Myocyte (in vitro differentiated cells): ENCODE data around the gene FGF14. TPM values are rescaled to one million over a fixed set of nuclear protein-coding genes. Genes with fewer than 3 reads are reported as not detected.

Experiments
- DNase-seq: peaks from one replicate; pipeline ENCODE4 v3.0.0-alpha.2; 2012; ENCODE audit warnings: low read depth
- total RNA-seq: library from RNA; depleted of rRNA; stranded (reverse); fragments of >200 nt; gene quantifications from 2 replicates; pipeline ENCODE4 v1.2.3, GENCODE V29; 2014

FGF14 gene
- total RNA-seq, 1 donor from 2014 or later = not detected

GRCh38 chr13:102255409-102255808, 146.4 kb downstream of the FGF14 start:
- no peak for DNase-seq

- no peak for DNase-seq
Observed at GRCh38 chr13:102251817-102252216, 150.0 kb downstream of the FGF14 start.

GRCh38 chr13:102250448-102250847, 151.4 kb downstream of the FGF14 start:
- no peak for DNase-seq

GRCh38 chr13:102244607-102245227, 157.1 kb downstream of the FGF14 start:
- no peak for DNase-seq

- DNase-seq = no peak
Observed at GRCh38 chr13:102240110-102240509, 161.7 kb downstream of the FGF14 start.

GRCh38 chr13:102237230-102237629, 164.6 kb downstream of the FGF14 start:
- DNase-seq = no peak

- DNase-seq = no peak
Observed at GRCh38 chr13:102236830-102237229, 165.0 kb downstream of the FGF14 start.

- no peak for DNase-seq
Observed at GRCh38 chr13:102236341-102236740, 165.5 kb downstream of the FGF14 start.

- no peak for DNase-seq
Observed at GRCh38 chr13:102235689-102236088, 166.2 kb downstream of the FGF14 start.

GRCh38 chr13:102234618-102235017, 167.2 kb downstream of the FGF14 start:
- DNase-seq = no peak

GRCh38 chr13:102233566-102234208, 168.2 kb downstream of the FGF14 start:
- DNase-seq = no peak

- no peak for DNase-seq
Observed at GRCh38 chr13:102231479-102231878, 170.4 kb downstream of the FGF14 start.

- no peak for DNase-seq
Observed at GRCh38 chr13:102227741-102228140, 174.1 kb downstream of the FGF14 start.

- DNase-seq = no peak
Observed at GRCh38 chr13:102226591-102226990, 175.3 kb downstream of the FGF14 start.

GRCh38 chr13:102225892-102226291, 176.0 kb downstream of the FGF14 start:
- no peak for DNase-seq

- DNase-seq = no peak
Observed at GRCh38 chr13:102220681-102221228, 181.1 kb downstream of the FGF14 start.

- DNase-seq = no peak
Observed at GRCh38 chr13:102214956-102215355, 186.9 kb downstream of the FGF14 start.

GRCh38 chr13:102212729-102213128, 189.1 kb downstream of the FGF14 start:
- DNase-seq = no peak

GRCh38 chr13:102208347-102208746, 193.5 kb downstream of the FGF14 start:
- DNase-seq = no peak

- no peak for DNase-seq
Observed at GRCh38 chr13:102207680-102208342, 194.0 kb downstream of the FGF14 start.

- no peak for DNase-seq
Observed at GRCh38 chr13:102203718-102204117, 198.1 kb downstream of the FGF14 start.
